Thyroid gland (tissue), 4 donors: ENCODE measurements around the gene CSTF1.

Source experiments
- POLR2A ChIP-seq, 2 donors: fragments of 450-650 bp; IDR thresholded peaks; one replicate each; pipeline ENCODE4 v1.6.1; 2017; ENCODE audit warnings: antibody characterized with exemption in 2 of 2, mild to moderate bottlenecking in 2 of 2, moderate library complexity in 1 of 2
- TF ChIP-seq, protein P1 (sequence below), 6 experiments: fragments of 200-600 bp in 3 of 6; fragments of 450-650 bp in 3 of 6; sonication (generic) in 3 of 6; IDR thresholded peaks; one replicate each; pipeline ENCODE4 v1.5.1; 2016 to 2019; ENCODE audit warnings: antibody characterized with exemption in 6 of 6, mild to moderate bottlenecking in 2 of 6, inconsistent platforms in 1 of 6, moderate library complexity in 1 of 6

DNA sequence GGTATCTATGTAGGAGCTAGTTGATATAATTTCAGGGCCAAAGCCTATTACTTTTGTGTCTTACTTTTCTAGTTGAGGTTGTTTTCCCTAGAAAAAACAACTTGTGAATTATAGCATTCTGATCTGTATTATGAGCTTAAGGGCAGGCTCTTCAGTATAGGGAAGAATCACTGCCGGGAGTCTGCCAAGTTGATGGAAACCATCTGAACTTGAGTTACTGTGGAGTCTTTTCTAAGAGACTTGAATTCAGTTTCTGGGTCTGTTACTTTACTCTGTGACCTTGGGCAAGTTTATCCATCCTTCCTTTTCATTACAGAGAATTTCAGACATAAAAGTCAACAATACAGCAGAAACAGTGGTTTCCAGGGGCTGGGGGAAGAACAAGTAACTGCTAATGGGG lies 17.5 kb downstream of the CSTF1 start:
- TF ChIP-seq, protein P1, sequence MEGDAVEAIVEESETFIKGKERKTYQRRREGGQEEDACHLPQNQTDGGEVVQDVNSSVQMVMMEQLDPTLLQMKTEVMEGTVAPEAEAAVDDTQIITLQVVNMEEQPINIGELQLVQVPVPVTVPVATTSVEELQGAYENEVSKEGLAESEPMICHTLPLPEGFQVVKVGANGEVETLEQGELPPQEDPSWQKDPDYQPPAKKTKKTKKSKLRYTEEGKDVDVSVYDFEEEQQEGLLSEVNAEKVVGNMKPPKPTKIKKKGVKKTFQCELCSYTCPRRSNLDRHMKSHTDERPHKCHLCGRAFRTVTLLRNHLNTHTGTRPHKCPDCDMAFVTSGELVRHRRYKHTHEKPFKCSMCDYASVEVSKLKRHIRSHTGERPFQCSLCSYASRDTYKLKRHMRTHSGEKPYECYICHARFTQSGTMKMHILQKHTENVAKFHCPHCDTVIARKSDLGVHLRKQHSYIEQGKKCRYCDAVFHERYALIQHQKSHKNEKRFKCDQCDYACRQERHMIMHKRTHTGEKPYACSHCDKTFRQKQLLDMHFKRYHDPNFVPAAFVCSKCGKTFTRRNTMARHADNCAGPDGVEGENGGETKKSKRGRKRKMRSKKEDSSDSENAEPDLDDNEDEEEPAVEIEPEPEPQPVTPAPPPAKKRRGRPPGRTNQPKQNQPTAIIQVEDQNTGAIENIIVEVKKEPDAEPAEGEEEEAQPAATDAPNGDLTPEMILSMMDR (IDR thresholded peaks at IDR 0.05) = no peak
- no peak for TF ChIP-seq POLR2A (IDR thresholded peaks at IDR 0.05)
